Measurements from ENCODE around the gene MAGOH.

DNA sequence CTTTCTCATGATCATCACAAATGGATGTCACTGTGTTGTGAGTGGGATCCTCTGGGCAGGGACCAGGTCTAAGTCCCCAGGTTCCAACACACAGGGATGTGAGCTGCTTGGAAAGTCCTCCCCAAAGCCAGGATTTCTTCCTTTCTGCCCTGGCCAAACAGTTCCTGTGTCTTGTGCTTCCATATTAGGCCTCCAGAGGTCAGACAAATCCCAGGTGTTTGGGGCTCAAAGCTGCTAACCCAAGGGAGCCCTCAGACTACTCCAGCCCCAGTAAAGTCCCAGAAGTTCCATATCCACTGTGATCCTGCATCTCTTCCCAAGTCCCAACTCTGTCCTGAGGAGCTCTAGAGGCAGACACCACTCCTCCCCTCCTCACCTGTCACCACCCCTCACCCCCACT is 27.7 kb upstream of the MAGOH start:
- TF ChIP-seq GATA3 (IDR thresholded peaks at IDR 0.05; ENCODE audit: low read depth, low read length) (no peak), GATA2 (IDR thresholded peaks at IDR 0.05; ENCODE audit: low read depth, low read length) (no peak)
